CD14-positive monocyte (primary cell): Measurements from ENCODE around the gene RTBDN. TPM values are rescaled to one million over a fixed set of nuclear protein-coding genes. Genes with fewer than 3 reads are reported as not detected.

Source experiments
- DNase-seq, 3 donors: peaks; one replicate each; pipeline ENCODE4 v3.0.0-alpha.2; 2011 to 2022
- H2AFZ ChIP-seq: 2 replicates; pipeline ENCODE4 v1.6.0; 2012; ENCODE audit warnings: mild to moderate bottlenecking, low read depth, low read length, inconsistent platforms; ENCODE audit not compliant: insufficient read depth, poor library complexity, severe bottlenecking
- H3K27ac ChIP-seq, 2 donors: 1 replicate in 1 of 2; 2 replicates in 1 of 2; pipeline ENCODE4 v1.5.1; 2012 to 2013; ENCODE audit warnings: low read length in 2 of 2, control low read depth in 1 of 2, inconsistent platforms in 1 of 2, low read depth in 1 of 2, mild to moderate bottlenecking in 1 of 2
- H3K27me3 ChIP-seq, 2 donors: one replicate each; pipeline versions ENCODE4 v1.6.0 to v1.6.1; 2011 to 2013; ENCODE audit warnings: low read length in 2 of 2; ENCODE audit not compliant: control insufficient read depth in 2 of 2, insufficient read depth in 2 of 2
- H3K36me3 ChIP-seq, 2 donors: replicated peaks in 1 of 2; 1 replicate in 1 of 2; 2 replicates in 1 of 2; pipeline versions ENCODE4 v1.5.1 to v1.6.1; 2012 to 2013; ENCODE audit warnings: low read length in 2 of 2, control low read depth in 1 of 2, inconsistent platforms in 1 of 2, mild to moderate bottlenecking in 1 of 2; ENCODE audit not compliant: insufficient read depth in 2 of 2, control insufficient read depth in 1 of 2
- H3K4me1 ChIP-seq, 2 donors: 1 replicate in 1 of 2; 2 replicates in 1 of 2; pipeline versions ENCODE4 v1.5.1 to v1.6.1; 2012 to 2013; ENCODE audit warnings: low read length in 2 of 2, control low read depth in 1 of 2, inconsistent platforms in 1 of 2, mild to moderate bottlenecking in 1 of 2, moderate library complexity in 1 of 2; ENCODE audit not compliant: insufficient read depth in 2 of 2, control insufficient read depth in 1 of 2
- H3K4me2 ChIP-seq: replicated peaks from 2 replicates; pipeline ENCODE3; 2012; ENCODE audit warnings: low read length, moderate library complexity, mild to moderate bottlenecking; ENCODE audit not compliant: poor library complexity, severe bottlenecking; ENCODE audit errors: extremely low read depth
- H3K4me3 ChIP-seq, 3 experiments: fragments of 200-600 bp in 1 of 3; sonication (generic) in 1 of 3; replicated peaks in 1 of 3; 1 replicate in 2 of 3; 2 replicates in 1 of 3; pipeline ENCODE4 v1.5.1; 2011 to 2013; ENCODE audit warnings: low read length in 3 of 3, mild to moderate bottlenecking in 3 of 3, control low read depth in 2 of 3, low read depth in 2 of 3, inconsistent platforms in 1 of 3, moderate library complexity in 1 of 3
- H3K79me2 ChIP-seq: 2 replicates; pipeline ENCODE4 v1.6.0; 2012; ENCODE audit warnings: mild to moderate bottlenecking, control low read depth, inconsistent platforms, low read length, moderate library complexity; ENCODE audit not compliant: insufficient read depth
- H3K9ac ChIP-seq: 2 replicates; pipeline ENCODE4 v1.6.0; 2017; ENCODE audit warnings: low read length, mild to moderate bottlenecking; ENCODE audit not compliant: insufficient read depth, poor library complexity, severe bottlenecking
- H3K9me3 ChIP-seq, 2 donors: replicated peaks in 1 of 2; 1 replicate in 1 of 2; 2 replicates in 1 of 2; pipeline versions ENCODE4 v1.5.1 to v1.6.1; 2012 to 2013; ENCODE audit warnings: low read length in 2 of 2, control low read depth in 1 of 2; ENCODE audit not compliant: control insufficient read depth in 1 of 2, insufficient read depth in 1 of 2
- H4K20me1 ChIP-seq: 2 replicates; pipeline ENCODE4 v1.6.0; 2012; ENCODE audit warnings: mild to moderate bottlenecking, low read length, control low read depth, moderate library complexity; ENCODE audit not compliant: insufficient read depth
- H3K27ac Mint-ChIP-seq, 7 donors: one replicate each; pipeline ENCODE4 v1.8.0; 2020; ENCODE audit warnings: mild to moderate bottlenecking in 7 of 7, mixed read lengths in 7 of 7, moderate library complexity in 6 of 7, inconsistent platforms in 2 of 7
- H3K27me3 Mint-ChIP-seq, 3 donors: one replicate each; pipeline ENCODE4 v1.8.0; 2021 to 2022; ENCODE audit warnings: low read depth in 3 of 3, mild to moderate bottlenecking in 3 of 3, mixed read lengths in 3 of 3, moderate library complexity in 3 of 3, inconsistent platforms in 1 of 3
- H3K36me3 Mint-ChIP-seq, 2 donors: one replicate each; pipeline ENCODE4 v1.8.0; 2020; ENCODE audit warnings: mixed read lengths in 2 of 2, inconsistent platforms in 1 of 2, mild to moderate bottlenecking in 1 of 2
- H3K4me1 Mint-ChIP-seq: one replicate; pipeline ENCODE4 v1.8.0; 2020; ENCODE audit warnings: mild to moderate bottlenecking, mixed read lengths
- H3K4me3 Mint-ChIP-seq, 2 donors: one replicate each; pipeline ENCODE4 v1.8.0; 2020; ENCODE audit warnings: mild to moderate bottlenecking in 2 of 2, mixed read lengths in 2 of 2, moderate library complexity in 1 of 2
- H3K9me3 Mint-ChIP-seq, 7 donors: one replicate each; pipeline ENCODE4 v1.8.0; 2020 to 2022; ENCODE audit warnings: mixed read lengths in 7 of 7, mild to moderate bottlenecking in 6 of 7, moderate library complexity in 6 of 7, inconsistent platforms in 2 of 7
- WGBS: methylation state at CpG from one replicate; pipeline ENCODE4 v1.1.5; 2013; ENCODE audit warnings: missing lambda C conversion rate; ENCODE audit not compliant: insufficient coverage; 5-methylcytosine and 5-hydroxymethylcytosine counted together
- intact Hi-C, 2 donors: fragments of 100-400 bp; cut with micrococcal nuclease; formaldehyde crosslinking; loops; one replicate each; pipeline versions ENCODE4 v1.15.0 to v1.15.1; 2023
- polyA plus RNA-seq, 3 donors: library from polyadenylated mRNA; depleted of rRNA in 1 of 3; unstranded in 2 of 3; stranded (reverse) in 1 of 3; fragments of 300-500 nt in 2 of 3; fragments of >200 nt in 1 of 3; fragmentation: Illumina TruSeq in 2 of 3; gene quantifications; 1 replicate in 2 of 3; 2 replicates in 1 of 3; pipeline ENCODE4 v1.2.3, GENCODE V29; 2012 to 2021
- TF ChIP-seq, protein P1 (sequence below): fragments of 200-600 bp; IDR thresholded peaks from one replicate; pipeline ENCODE4 v1.8.0; 2022; ENCODE audit warnings: antibody characterized with exemption, mild to moderate bottlenecking

RTBDN gene
- polyA plus RNA-seq, 3 donors, result not detected

DNA sequence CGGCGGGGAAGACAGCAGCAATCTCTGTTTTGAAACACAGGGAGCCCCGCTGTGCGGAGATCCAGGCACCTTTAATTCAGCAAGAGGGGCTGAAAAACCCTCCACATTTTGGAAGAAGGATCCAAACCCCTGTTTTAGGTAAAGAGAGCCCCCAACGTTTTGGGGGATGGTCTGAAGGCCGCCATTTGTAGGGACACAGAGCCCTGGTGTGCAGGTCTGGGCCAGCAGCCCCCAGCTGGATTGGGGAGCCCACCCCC lies 55.5 kb downstream of the RTBDN start:
- intact Hi-C loops, result loop anchor here in 1 of 2 donors (2.0 kb wide), 1 partner anchor 16 kb away; no protein-coding TSS in a partner anchor
- Histone ChIP-seq H3K9ac (peak overlapping the region; percentile 86), H3K9me3 (no peaks in the 10 kb centered on the region), H3K27ac (peak overlapping the region; percentile 84 to 94), H3K4me2 (peak overlapping the region; percentile 79), H3K4me1 (peaks cover 63 to 76% of the 10 kb centered on the region in 2 donors), H3K27me3 (no peaks in the 10 kb centered on the region), H2AFZ (no peak overlapping the region), H3K36me3 (no peaks in the 10 kb centered on the region), H3K4me3 (peak overlapping the region; percentile 76 to 83 (median 82)), H3K79me2 (peaks cover 30% of the 10 kb centered on the region), H4K20me1 (peaks cover 4% of the 10 kb centered on the region)
- Mint-ChIP-seq H3K9me3 (no peaks in the 10 kb centered on the region), H3K36me3 (peaks cover under 1 to 3% of the 10 kb centered on the region in 2 donors), H3K4me3 (peak overlapping the region; percentile 87 to 93), H3K4me1 (peaks cover 42% of the 10 kb centered on the region), H3K27ac (peak overlapping the region; percentile 93 to 97 (median 96)), H3K27me3 (peaks cover 3 to 7% (median 3%) of the 10 kb centered on the region in 3 donors)
- TF ChIP-seq, protein P1, sequence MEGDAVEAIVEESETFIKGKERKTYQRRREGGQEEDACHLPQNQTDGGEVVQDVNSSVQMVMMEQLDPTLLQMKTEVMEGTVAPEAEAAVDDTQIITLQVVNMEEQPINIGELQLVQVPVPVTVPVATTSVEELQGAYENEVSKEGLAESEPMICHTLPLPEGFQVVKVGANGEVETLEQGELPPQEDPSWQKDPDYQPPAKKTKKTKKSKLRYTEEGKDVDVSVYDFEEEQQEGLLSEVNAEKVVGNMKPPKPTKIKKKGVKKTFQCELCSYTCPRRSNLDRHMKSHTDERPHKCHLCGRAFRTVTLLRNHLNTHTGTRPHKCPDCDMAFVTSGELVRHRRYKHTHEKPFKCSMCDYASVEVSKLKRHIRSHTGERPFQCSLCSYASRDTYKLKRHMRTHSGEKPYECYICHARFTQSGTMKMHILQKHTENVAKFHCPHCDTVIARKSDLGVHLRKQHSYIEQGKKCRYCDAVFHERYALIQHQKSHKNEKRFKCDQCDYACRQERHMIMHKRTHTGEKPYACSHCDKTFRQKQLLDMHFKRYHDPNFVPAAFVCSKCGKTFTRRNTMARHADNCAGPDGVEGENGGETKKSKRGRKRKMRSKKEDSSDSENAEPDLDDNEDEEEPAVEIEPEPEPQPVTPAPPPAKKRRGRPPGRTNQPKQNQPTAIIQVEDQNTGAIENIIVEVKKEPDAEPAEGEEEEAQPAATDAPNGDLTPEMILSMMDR, result no peak
- no peak for DNase-seq
- WGBS, result no CpG with 5 or more reads among the region's 6 CpGs

DNA sequence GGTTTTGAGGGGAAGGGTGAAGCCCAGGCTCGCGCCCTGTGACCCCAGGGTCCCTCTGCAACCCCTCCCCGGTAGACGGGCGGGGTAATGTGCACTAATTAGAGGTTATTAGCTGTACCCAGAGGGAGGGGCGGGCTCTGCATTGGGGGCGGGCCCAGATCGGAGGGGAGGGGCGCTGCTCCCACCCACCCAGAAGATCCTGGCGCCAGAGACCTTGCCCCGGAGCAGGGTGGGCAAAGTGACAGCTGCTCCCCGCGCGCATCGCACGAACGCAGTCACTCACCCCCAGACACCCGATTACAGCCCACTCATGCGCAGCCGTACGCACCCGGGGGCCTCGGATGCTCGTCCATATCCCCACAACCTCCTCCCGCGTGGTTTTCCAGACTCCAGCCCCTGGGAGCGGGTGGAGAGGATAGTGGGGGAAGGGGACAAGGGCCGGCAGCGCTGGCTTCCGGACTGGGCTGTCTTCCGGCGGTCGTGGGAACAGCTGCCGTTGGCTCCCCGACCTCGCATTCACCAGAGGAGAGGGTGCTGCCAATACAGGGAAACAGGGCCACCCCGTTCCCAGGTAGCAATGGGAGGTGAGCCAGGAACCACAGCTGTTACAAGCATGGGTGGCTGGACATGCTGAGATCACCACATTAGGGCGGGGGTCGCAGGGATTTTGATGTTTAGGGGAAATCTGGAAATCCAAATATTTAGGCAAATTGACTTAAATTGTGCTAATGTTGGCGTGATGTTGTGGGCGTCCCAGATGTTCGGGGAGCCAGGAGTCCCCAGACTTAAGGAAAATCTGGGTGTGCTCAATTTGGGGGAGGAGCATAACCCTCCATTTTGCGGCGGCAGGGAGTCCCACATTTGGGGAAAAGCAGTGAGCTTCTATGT lies 56.1 kb downstream of the RTBDN start:
- Histone ChIP-seq H2AFZ (peak overlapping the region; percentile 66), H3K4me2 (peak overlapping the region; percentile 79), H3K79me2 (peaks cover 26% of the 10 kb centered on the region), H3K27me3 (no peaks in the 10 kb centered on the region), H4K20me1 (peaks cover 4% of the 10 kb centered on the region), H3K4me1 (peaks cover 57 to 70% of the 10 kb centered on the region in 2 donors), H3K27ac (peak overlapping the region; percentile 84 to 94), H3K9me3 (no peaks in the 10 kb centered on the region), H3K9ac (peak overlapping the region; percentile 86), H3K4me3 (peak overlapping the region; percentile 76 to 83 (median 82)), H3K36me3 (no peaks in the 10 kb centered on the region)
- TF ChIP-seq, protein P1, result no peak
- H3K4me1 Mint-ChIP-seq, result peaks cover 45% of the 10 kb centered on the region
- peak overlapping the region; percentile 87 to 93 for H3K4me3 Mint-ChIP-seq
- H3K27ac Mint-ChIP-seq, result peak overlapping the region; percentile 93 to 97 (median 96)
- peaks cover 3 to 7% (median 5%) of the 10 kb centered on the region in 3 donors for H3K27me3 Mint-ChIP-seq
- peak in 2 of 3 donors; percentile 47 to 64 for DNase-seq
- H3K36me3 Mint-ChIP-seq, result peaks cover 3 to 4% of the 10 kb centered on the region in 2 donors
- intact Hi-C loops, result loop anchor here in 1 of 2 donors (2.0 kb wide), 1 partner anchor 17 kb away; no protein-coding TSS in a partner anchor
- WGBS, result 5% methylated on average over 25 of the region's 44 CpGs
- no peaks in the 10 kb centered on the region for H3K9me3 Mint-ChIP-seq
